ENCODE data around the gene FXYD5. TPM values are rescaled to one million over a fixed set of nuclear protein-coding genes. Genes with fewer than 3 reads are reported as not detected.
"Not testable (repeated sequence)": the region's sequence is repeated elsewhere in the genome, so short reads cannot be mapped to it uniquely, and the experiment has no call there.

FXYD5 gene
- polyA plus RNA-seq, 1 donor, result 53.4 TPM

DNA sequence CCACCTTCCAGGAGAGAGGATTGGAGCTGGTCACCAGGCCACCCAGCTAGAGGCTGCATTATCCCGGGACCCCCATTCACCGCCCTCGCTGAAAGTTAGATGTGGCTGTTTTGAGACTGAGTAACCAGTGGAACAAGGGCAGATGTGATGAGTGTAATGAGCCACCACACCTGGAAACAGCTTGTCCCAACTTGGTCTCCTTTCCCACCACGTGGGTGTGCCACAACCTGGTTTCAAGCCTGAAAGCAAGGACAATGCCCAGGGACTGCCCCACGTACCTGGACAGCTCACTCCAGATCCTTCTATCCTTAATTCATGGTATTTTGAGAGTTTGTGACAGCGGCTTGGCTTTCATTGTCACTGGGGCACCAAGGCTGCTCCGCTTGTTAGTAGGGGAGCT lies 26.7 kb upstream of the FXYD5 start:
- peaks cover 3% of the 10 kb centered on the region for H3K9me3 ChIP-seq (ENCODE audit: control insufficient read depth, low read depth, low read length)
- no peak for DNase-seq
- no peak overlapping the region for H3K4me3 ChIP-seq (ENCODE audit: low read length)
- H3K4me1 ChIP-seq (ENCODE audit: control insufficient read depth, insufficient read depth, low read length), result peaks cover 53% of the 10 kb centered on the region
- H3K36me3 ChIP-seq (ENCODE audit: control insufficient read depth, insufficient read depth, low read length), result peaks cover 3% of the 10 kb centered on the region
- H3K27me3 ChIP-seq (ENCODE audit: control insufficient read depth, insufficient read depth, low read length), result no peaks in the 10 kb centered on the region
- no CpG with 5 or more reads among the region's 7 CpGs for WGBS (ENCODE audit: insufficient coverage, low lambda C conversion rate)
- no peak overlapping the region for H3K27ac ChIP-seq (ENCODE audit: low read length)

DNA sequence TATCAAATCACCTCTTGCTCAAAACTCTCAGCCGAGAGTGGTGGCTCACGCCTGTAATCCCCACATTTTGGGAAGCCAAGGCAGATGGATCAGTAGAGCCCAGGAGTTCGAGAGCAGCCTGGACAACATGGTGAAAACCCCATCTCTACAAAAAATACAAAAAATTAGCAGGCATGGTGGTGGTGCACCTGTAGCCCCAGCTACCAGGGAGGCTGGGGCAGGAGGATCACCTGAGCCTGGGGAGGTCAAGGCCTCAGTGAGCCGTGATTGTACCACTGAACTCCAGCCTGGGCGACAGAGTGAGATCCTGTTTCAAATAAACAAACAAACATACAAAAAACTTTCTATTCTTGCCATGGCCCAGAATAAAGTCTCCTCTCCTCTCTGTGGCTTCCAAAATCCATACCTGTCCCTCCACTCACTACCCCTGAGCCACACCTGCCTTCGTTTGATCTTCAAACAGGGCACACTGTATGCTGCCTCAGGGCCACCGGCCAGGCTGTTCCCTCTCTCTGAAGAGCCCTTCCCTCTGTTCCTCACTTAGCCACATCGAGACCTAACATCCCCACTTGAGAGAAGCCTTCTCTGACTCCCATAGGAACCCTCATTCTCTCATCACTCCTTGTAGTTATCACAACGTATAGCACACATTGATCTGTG lies 26.0 kb upstream of the FXYD5 start:
- Histone ChIP-seq H3K9me3 (ENCODE audit: control insufficient read depth, low read depth, low read length) (peaks cover 3% of the 10 kb centered on the region), H3K4me3 (ENCODE audit: low read length) (no peak overlapping the region), H3K4me1 (ENCODE audit: control insufficient read depth, insufficient read depth, low read length) (peaks cover 51% of the 10 kb centered on the region), H3K27ac (ENCODE audit: low read length) (peak overlapping the region; percentile 37), H3K36me3 (ENCODE audit: control insufficient read depth, insufficient read depth, low read length) (no peaks in the 10 kb centered on the region), H3K27me3 (ENCODE audit: control insufficient read depth, insufficient read depth, low read length) (no peaks in the 10 kb centered on the region)
- 100% methylated on average over 1 of the region's 9 CpGs for WGBS (ENCODE audit: insufficient coverage, low lambda C conversion rate)
- DNase-seq, result no peak

DNA sequence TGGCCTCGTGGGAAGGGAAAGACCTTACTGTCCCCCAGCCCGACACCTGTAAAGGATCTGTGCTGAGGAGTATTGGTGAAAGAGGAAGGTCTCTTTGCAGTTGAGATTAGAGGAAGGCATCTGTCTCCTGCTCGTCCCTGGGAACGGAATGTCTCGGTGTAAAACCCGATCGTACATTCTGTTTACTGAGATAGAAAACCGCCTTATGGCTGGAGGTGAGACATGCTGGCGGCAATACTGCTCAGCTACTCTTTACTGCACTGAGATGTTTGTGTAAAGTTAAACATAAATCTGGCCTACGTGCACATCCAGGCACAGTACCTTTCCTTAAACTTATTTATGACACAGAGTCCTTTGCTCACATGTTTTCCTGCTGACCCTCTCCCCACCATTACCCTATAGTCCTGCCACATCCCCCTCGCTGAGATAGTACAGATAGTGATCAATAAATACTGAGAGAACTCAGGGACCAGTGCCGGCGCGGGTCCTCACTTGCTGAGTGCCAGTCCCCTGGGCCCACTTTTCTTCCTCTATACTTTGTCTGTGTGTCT lies 24.7 kb upstream of the FXYD5 start:
- 13% methylated on average over 3 of the region's 14 CpGs for WGBS (ENCODE audit: insufficient coverage, low lambda C conversion rate)
- H3K4me1 ChIP-seq (ENCODE audit: control insufficient read depth, insufficient read depth, low read length), result peaks cover 44% of the 10 kb centered on the region
- H3K9me3 ChIP-seq (ENCODE audit: control insufficient read depth, low read depth, low read length); H3K36me3 ChIP-seq (ENCODE audit: control insufficient read depth, insufficient read depth, low read length); H3K4me3 ChIP-seq (ENCODE audit: low read length); H3K27me3 ChIP-seq (ENCODE audit: control insufficient read depth, insufficient read depth, low read length): not testable (repeated sequence)
- H3K27ac ChIP-seq (ENCODE audit: low read length), result peak overlapping the region; percentile 79
- DNase-seq, result peak in 1 of 2 donors; percentile 64

DNA sequence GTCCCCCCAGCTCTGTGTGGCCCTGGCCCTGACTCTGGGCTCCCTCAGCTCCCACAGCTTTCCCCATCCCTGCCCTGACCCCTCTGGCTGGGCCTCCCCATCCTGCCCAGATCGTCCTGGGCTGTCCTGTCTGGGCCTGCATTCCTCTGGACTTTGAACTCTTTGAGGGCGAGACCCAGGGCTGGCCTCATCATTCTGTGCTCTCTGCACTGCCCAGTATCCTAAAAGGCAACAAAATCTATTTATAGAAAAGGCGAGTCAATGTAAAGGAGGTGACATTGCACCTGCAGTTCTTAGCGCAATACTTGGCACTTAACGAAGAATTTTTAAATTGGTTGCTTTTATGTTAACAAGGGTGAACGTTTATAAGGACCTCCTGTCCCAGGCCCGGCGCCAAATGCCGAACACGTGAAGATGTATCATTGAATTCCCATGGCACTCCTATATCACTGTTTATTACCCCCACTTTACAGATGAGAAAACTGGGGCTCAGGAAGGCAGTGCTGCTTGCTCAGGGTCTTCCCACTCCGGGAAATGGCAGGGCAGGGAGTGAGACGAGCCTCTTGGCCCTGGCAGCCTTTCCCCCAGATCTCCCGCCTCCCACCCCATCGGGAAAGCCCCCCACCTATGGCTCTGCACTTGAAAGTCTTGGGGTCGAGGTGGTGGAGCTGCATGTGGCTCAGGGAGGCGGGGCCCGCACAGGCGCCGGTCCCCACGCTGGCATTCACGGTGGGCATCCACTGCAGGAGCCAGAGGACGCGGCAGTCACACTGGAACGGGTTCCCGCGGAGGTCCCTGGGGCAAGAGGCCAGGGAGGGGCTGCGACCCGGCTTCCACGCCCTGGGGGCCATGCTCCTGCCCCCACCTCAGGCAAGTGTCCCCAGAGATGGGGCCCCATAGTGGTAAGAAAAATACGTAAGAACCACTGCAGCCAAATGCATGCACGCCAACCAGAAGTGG lies 23.5 kb upstream of the FXYD5 start:
- peaks cover 39% of the 10 kb centered on the region for H3K4me1 ChIP-seq (ENCODE audit: control insufficient read depth, insufficient read depth, low read length)
- peaks cover 3% of the 10 kb centered on the region for H3K9me3 ChIP-seq (ENCODE audit: control insufficient read depth, low read depth, low read length)
- no peaks in the 10 kb centered on the region for H3K36me3 ChIP-seq (ENCODE audit: control insufficient read depth, insufficient read depth, low read length)
- peak in 1 of 2 donors; percentile 85 for DNase-seq
- no peaks in the 10 kb centered on the region for H3K27me3 ChIP-seq (ENCODE audit: control insufficient read depth, insufficient read depth, low read length)
- WGBS (ENCODE audit: insufficient coverage, low lambda C conversion rate), result 56% methylated on average over 7 of the region's 31 CpGs
- peak overlapping the region; percentile 79 for H3K27ac ChIP-seq (ENCODE audit: low read length)
- H3K4me3 ChIP-seq (ENCODE audit: low read length), result no peak overlapping the region

DNA sequence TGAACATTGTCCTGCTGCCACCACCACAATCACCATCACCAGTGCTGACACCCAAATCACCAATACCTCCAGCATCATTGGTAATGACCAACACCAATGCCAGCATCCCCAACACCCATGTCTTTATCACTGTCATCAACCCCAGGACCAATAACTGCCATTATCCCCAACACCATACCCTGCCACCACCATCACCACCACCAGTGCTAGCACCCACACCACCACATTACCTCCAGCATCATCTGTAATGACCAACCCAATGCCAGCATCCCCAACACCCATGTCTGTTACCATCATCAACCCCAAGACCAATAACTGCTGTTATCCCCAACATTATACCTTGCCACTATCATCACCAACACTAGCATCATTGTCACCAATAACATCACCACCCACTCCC lies 22.3 kb upstream of the FXYD5 start:
- no peak overlapping the region for H3K4me3 ChIP-seq (ENCODE audit: low read length)
- peaks cover 3% of the 10 kb centered on the region for H3K9me3 ChIP-seq (ENCODE audit: control insufficient read depth, low read depth, low read length)
- no peak for DNase-seq
- no peaks in the 10 kb centered on the region for H3K36me3 ChIP-seq (ENCODE audit: control insufficient read depth, insufficient read depth, low read length)
- H3K27me3 ChIP-seq (ENCODE audit: control insufficient read depth, insufficient read depth, low read length), result no peaks in the 10 kb centered on the region
- peaks cover 47% of the 10 kb centered on the region for H3K4me1 ChIP-seq (ENCODE audit: control insufficient read depth, insufficient read depth, low read length)
- H3K27ac ChIP-seq (ENCODE audit: low read length), result no peak overlapping the region

DNA sequence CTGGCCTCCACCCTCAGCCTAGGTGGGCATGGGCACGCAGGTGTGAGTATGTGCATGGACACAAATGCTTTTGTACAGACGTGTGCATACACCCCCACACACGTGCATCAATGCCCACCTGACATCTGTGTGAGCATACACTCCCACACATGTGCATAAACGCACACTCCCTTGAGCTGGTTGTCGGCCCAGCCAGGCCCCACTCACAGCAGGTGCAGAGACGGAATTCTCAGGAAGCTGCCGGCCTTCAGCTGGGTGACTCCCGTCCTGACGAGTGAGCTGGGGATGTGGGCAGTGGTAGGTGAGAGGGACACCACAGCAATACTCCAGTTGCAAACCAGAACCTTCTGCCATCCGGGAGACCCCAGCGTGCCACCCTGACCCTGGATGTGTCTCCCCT lies 20.7 kb upstream of the FXYD5 start:
- Histone ChIP-seq H3K36me3 (ENCODE audit: control insufficient read depth, insufficient read depth, low read length) (no peaks in the 10 kb centered on the region), H3K4me1 (ENCODE audit: control insufficient read depth, insufficient read depth, low read length) (peaks cover 55% of the 10 kb centered on the region), H3K27ac (ENCODE audit: low read length) (no peak overlapping the region), H3K27me3 (ENCODE audit: control insufficient read depth, insufficient read depth, low read length) (no peaks in the 10 kb centered on the region), H3K9me3 (ENCODE audit: control insufficient read depth, low read depth, low read length) (peaks cover 3% of the 10 kb centered on the region), H3K4me3 (ENCODE audit: low read length) (no peak overlapping the region)
- DNase-seq, result no peak
- WGBS (ENCODE audit: insufficient coverage, low lambda C conversion rate), result no CpG with 5 or more reads among the region's 11 CpGs

DNA sequence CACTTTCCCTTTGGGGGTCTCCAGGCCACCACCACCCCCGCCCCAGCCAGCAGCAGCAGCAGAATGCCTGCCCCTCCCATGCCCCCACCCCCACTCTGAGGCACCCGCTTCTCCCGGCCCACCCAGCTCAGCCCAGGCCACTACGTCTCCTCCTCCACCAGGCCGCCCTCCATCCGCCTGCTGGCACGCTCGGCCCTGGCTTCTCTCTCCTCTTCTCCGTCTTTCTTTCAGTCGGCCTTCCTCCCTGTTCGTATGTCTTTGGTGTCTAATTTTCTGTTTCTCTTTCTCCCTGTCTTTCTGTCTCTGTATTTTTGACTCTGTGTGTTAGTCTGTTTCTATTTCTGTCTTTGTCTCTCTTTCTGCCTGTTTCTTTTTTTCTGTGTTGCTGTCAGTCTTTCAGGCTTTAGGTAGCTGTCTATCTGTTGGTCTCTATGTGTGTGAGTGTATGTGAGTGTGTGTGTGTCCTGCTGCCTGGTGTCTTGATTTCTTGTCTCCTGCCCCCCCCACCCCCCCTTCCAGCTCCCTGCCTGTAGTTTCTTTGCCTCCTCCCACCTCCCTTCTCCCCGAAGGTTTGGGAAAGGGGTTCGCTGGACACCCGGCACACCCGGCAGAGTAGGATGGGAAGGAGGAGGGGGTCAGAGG lies 19.8 kb upstream of the FXYD5 start, which contains the start of gene LGI4:
TSS of gene LGI4 (minus strand) at position 459 of the 642 bp plus-strand sequence. CDS start at position 80, 379 bp downstream.
- H3K27ac ChIP-seq (ENCODE audit: low read length), result peak within 1 kb of the TSS; percentile 11
- DNase-seq, result no peak

DNA sequence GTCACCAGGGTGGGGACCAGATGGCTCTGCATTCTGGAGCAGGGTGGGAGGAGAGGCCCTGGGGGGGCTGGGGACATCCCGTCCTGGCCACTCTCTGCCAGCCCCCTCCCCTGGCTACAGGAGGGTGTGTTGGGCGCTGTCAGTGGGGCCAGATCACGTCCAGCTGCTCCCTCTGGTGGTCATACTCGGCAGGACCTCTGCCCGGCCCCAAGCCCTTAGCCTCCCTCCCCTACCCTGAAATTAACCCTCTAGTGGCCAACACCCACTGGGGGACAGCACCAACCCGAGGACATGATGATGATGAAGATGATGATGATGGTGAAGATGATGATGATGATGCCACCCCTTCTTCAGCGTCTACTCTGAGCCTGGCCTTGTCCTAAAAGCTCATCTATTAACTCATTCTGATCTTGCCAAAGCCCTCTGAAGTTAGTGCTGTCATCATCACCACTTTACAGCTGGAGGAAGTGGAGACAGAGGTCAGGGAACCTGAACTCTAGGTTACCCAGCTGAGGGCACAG lies 19.1 kb upstream of the FXYD5 start:
- peak overlapping the region; percentile 11 for H3K27ac ChIP-seq (ENCODE audit: low read length)
- H3K4me1 ChIP-seq (ENCODE audit: control insufficient read depth, insufficient read depth, low read length), result peaks cover 59% of the 10 kb centered on the region
- H3K9me3 ChIP-seq (ENCODE audit: control insufficient read depth, low read depth, low read length), result peaks cover 3% of the 10 kb centered on the region
- no peaks in the 10 kb centered on the region for H3K36me3 ChIP-seq (ENCODE audit: control insufficient read depth, insufficient read depth, low read length)
- H3K27me3 ChIP-seq (ENCODE audit: control insufficient read depth, insufficient read depth, low read length), result no peaks in the 10 kb centered on the region
- peak; percentile 77 to 80 for DNase-seq
- H3K4me3 ChIP-seq (ENCODE audit: low read length), result no peak overlapping the region
- WGBS (ENCODE audit: insufficient coverage, low lambda C conversion rate), result no CpG with 5 or more reads among the region's 7 CpGs

More for the DNA sequence above, 19.8 kb upstream of the FXYD5 start, which contains the start of gene LGI4:
- WGBS (ENCODE audit: insufficient coverage, low lambda C conversion rate), result 60% methylated on average over 1 of the region's 15 CpGs
- Histone ChIP-seq H3K27me3 (ENCODE audit: control insufficient read depth, insufficient read depth, low read length) (no peaks in the 10 kb centered on the region), H3K36me3 (ENCODE audit: control insufficient read depth, insufficient read depth, low read length) (no peaks in the 10 kb centered on the region), H3K4me3 (ENCODE audit: low read length) (no peak within 1 kb of the TSS), H3K4me1 (ENCODE audit: control insufficient read depth, insufficient read depth, low read length) (peaks cover 57% of the 10 kb centered on the region), H3K9me3 (ENCODE audit: control insufficient read depth, low read depth, low read length) (peaks cover 3% of the 10 kb centered on the region)

DNA sequence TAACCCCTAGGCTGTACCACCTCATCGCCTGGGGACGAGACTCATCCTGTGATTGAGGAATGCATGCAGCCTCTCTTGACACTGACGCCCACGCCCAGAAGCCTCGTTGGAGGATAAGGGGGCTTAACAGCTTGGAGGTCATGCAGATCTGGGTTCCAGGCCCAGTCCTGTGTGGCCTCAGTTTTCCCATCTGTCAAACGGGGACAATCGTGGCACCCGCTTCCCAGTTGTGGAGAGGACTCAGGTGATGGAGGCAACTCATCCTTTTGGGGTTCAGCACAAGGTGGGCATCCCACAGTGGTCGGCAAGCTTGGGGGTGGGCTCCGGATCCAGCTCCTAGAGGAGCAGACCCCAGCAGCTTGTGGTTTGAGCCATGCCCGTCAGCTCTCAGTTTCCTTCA lies 18.3 kb upstream of the FXYD5 start:
- H3K36me3 ChIP-seq (ENCODE audit: control insufficient read depth, insufficient read depth, low read length), result no peaks in the 10 kb centered on the region
- no CpG with 5 or more reads among the region's 11 CpGs for WGBS (ENCODE audit: insufficient coverage, low lambda C conversion rate)
- no peaks in the 10 kb centered on the region for H3K27me3 ChIP-seq (ENCODE audit: control insufficient read depth, insufficient read depth, low read length)
- H3K4me3 ChIP-seq (ENCODE audit: low read length), result no peak overlapping the region
- no peak for DNase-seq
- H3K4me1 ChIP-seq (ENCODE audit: control insufficient read depth, insufficient read depth, low read length), result peaks cover 53% of the 10 kb centered on the region
- H3K27ac ChIP-seq (ENCODE audit: low read length), result no peak overlapping the region
- peaks cover 2% of the 10 kb centered on the region for H3K9me3 ChIP-seq (ENCODE audit: control insufficient read depth, low read depth, low read length)
